GM06990 (cell line): ENCODE results near the gene BCAS4.

Experiments
- DNase-seq: peaks from one replicate; pipeline ENCODE4 v3.0.0-alpha.2; 2011; ENCODE audit not compliant: insufficient read length; ENCODE audit errors: extremely low read depth
- H3K27me3 ChIP-seq: replicated peaks from 2 replicates; pipeline ENCODE4 v1.6.0; 2011; ENCODE audit warnings: low read length; ENCODE audit not compliant: control insufficient read depth, insufficient read depth
- H3K36me3 ChIP-seq: 2 replicates; pipeline ENCODE4 v1.5.1; 2011; ENCODE audit warnings: low read length; ENCODE audit not compliant: control insufficient read depth, insufficient read depth
- H3K4me3 ChIP-seq: replicated peaks from 2 replicates; pipeline ENCODE4 v1.5.1; 2011; ENCODE audit warnings: low read depth, mild to moderate bottlenecking, control low read depth, low read length
- CTCF ChIP-seq: IDR thresholded peaks from 2 replicates; pipeline ENCODE4 v1.5.1; 2011; ENCODE audit warnings: low read length, control low read depth, mild to moderate bottlenecking, inconsistent platforms; ENCODE audit not compliant: insufficient read depth, poor library complexity, severe bottlenecking

Gene BCAS4

GRCh38 chr20:50753152-50753551, 41.7 kb upstream of the BCAS4 start:
- no peak for TF ChIP-seq CTCF
- Histone ChIP-seq H3K27me3 (no peaks in the 10 kb centered on the region), H3K4me3 (no peak overlapping the region), H3K36me3 (no peaks in the 10 kb centered on the region)
- no peak for DNase-seq

- Histone ChIP-seq H3K4me3 (no peak overlapping the region), H3K27me3 (no peaks in the 10 kb centered on the region), H3K36me3 (no peaks in the 10 kb centered on the region)
- DNase-seq, result no peak
- no peak for TF ChIP-seq CTCF
Measured at GRCh38 chr20:50754420-50754819, 40.4 kb upstream of the BCAS4 start.

GRCh38 chr20:50756447-50756846, 38.4 kb upstream of the BCAS4 start:
- Histone ChIP-seq H3K27me3 (no peaks in the 10 kb centered on the region), H3K4me3 (no peak overlapping the region), H3K36me3 (no peaks in the 10 kb centered on the region)
- no peak for TF ChIP-seq CTCF
- DNase-seq, result no peak

- no peak overlapping the region for H3K4me3 ChIP-seq
- no peak for DNase-seq
- no peak for TF ChIP-seq CTCF
- H3K27me3 ChIP-seq, result no peaks in the 10 kb centered on the region
- H3K36me3 ChIP-seq, result no peaks in the 10 kb centered on the region
Measured at GRCh38 chr20:50758469-50758868, 36.4 kb upstream of the BCAS4 start.

- DNase-seq, result no peak
- no peaks in the 10 kb centered on the region for H3K27me3 ChIP-seq
- H3K4me3 ChIP-seq, result no peak overlapping the region
- H3K36me3 ChIP-seq, result no peaks in the 10 kb centered on the region
- TF ChIP-seq CTCF, result no peak
Measured at GRCh38 chr20:50758992-50759391, 35.9 kb upstream of the BCAS4 start.

- no peak overlapping the region for H3K4me3 ChIP-seq
- no peaks in the 10 kb centered on the region for H3K36me3 ChIP-seq
- TF ChIP-seq CTCF, result no peak
- no peaks in the 10 kb centered on the region for H3K27me3 ChIP-seq
- no peak for DNase-seq
Measured at GRCh38 chr20:50759678-50760077, 35.2 kb upstream of the BCAS4 start.
